GM20000 (cell line): ENCODE data around the gene NCR2.
"Not testable (repeated sequence)": the region's sequence is repeated elsewhere in the genome, so short reads cannot be mapped to it uniquely, and the experiment has no call there.

Experiments used
- DNase-seq: peaks from one replicate; pipeline ENCODE4 v3.0.0; 2012; ENCODE audit warnings: low spot score
- CTCF ChIP-seq: IDR thresholded peaks from 2 replicates; pipeline ENCODE4 v1.5.1; 2012; ENCODE audit warnings: mild to moderate bottlenecking, control low read depth; ENCODE audit errors: extremely low read depth, missing control alignments

NCR2 gene

GRCh38 chr6:41335296-41335695 is at the start of gene NCR2:
Gene NCR2, plus strand, starts transcription at chr6:41335608. Its CDS starts 269 bp downstream, at chr6:41335877.
- no peak for TF ChIP-seq CTCF
- DNase-seq: no peak

- no peak for TF ChIP-seq CTCF
- DNase-seq: no peak
Observed at GRCh38 chr6:41286544-41287346, 48.7 kb upstream of the NCR2 start, which contains the start of gene TREM1. Gene TREM1, minus strand, starts transcription at chr6:41286682. Its CDS starts 27 bp downstream, at chr6:41286655.

GRCh38 chr6:41288030-41288753 is 47.2 kb upstream of the NCR2 start:
- TF ChIP-seq CTCF: no peak
- peak; percentile 40 for DNase-seq

GRCh38 chr6:41288754-41289129 is 46.7 kb upstream of the NCR2 start:
- DNase-seq: no peak
- no peak for TF ChIP-seq CTCF

- no peak for DNase-seq
- no peak for TF ChIP-seq CTCF
Observed at GRCh38 chr6:41289815-41290214, 45.6 kb upstream of the NCR2 start.

- no peak for DNase-seq
- no peak for TF ChIP-seq CTCF
Observed at GRCh38 chr6:41291717-41292116, 43.7 kb upstream of the NCR2 start.

GRCh38 chr6:41294214-41294872 is 41.1 kb upstream of the NCR2 start:
- no peak for DNase-seq
- TF ChIP-seq CTCF: no peak

GRCh38 chr6:41297248-41297647 is 38.2 kb upstream of the NCR2 start:
- not testable (repeated sequence) for DNase-seq
